ENCODE measurements around the gene ORC5. TPM values are rescaled to one million over a fixed set of nuclear protein-coding genes. Genes with fewer than 3 reads are reported as not detected.
"Not testable (repeated sequence)": the region's sequence is repeated elsewhere in the genome, so short reads cannot be mapped to it uniquely, and the experiment has no call there.

The ORC5 gene
- total RNA-seq, 1 donor: 25.5 TPM

DNA sequence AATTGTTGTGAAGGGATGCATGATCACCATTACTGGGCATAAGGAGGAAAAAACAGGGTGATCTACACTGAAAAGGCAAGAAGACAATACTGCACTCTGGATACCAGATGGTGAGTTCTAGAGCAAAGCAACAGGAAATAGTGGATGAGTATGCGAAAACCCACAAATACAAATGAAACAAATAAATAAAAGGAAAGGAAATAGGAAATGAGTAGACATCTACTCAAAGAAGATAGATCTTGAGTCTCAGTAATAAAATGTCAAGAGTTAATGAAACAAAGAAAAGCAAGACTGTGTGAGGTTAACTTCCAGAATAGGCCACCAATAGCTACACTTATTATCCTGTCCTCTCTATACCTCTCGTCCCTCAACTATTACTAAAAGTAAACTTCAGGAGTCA lies 11.7 kb downstream of the ORC5 start:
- no peak for DNase-seq (ENCODE audit: low read depth)
- no peak overlapping the region for H3K4me3 ChIP-seq (ENCODE audit: low read depth, low read length)
- TF ChIP-seq, protein P1, sequence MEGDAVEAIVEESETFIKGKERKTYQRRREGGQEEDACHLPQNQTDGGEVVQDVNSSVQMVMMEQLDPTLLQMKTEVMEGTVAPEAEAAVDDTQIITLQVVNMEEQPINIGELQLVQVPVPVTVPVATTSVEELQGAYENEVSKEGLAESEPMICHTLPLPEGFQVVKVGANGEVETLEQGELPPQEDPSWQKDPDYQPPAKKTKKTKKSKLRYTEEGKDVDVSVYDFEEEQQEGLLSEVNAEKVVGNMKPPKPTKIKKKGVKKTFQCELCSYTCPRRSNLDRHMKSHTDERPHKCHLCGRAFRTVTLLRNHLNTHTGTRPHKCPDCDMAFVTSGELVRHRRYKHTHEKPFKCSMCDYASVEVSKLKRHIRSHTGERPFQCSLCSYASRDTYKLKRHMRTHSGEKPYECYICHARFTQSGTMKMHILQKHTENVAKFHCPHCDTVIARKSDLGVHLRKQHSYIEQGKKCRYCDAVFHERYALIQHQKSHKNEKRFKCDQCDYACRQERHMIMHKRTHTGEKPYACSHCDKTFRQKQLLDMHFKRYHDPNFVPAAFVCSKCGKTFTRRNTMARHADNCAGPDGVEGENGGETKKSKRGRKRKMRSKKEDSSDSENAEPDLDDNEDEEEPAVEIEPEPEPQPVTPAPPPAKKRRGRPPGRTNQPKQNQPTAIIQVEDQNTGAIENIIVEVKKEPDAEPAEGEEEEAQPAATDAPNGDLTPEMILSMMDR (IDR thresholded peaks at IDR 0.05; ENCODE audit: insufficient read depth, low read depth, low read length): no peak

GRCh38 chr7:104192434-104192833 lies 15.4 kb downstream of the ORC5 start:
- TF ChIP-seq, protein P1 (IDR thresholded peaks at IDR 0.05; ENCODE audit: insufficient read depth, low read depth, low read length): no peak
- no peak for DNase-seq (ENCODE audit: low read depth)
- no peak overlapping the region for H3K4me3 ChIP-seq (ENCODE audit: low read depth, low read length)

DNA sequence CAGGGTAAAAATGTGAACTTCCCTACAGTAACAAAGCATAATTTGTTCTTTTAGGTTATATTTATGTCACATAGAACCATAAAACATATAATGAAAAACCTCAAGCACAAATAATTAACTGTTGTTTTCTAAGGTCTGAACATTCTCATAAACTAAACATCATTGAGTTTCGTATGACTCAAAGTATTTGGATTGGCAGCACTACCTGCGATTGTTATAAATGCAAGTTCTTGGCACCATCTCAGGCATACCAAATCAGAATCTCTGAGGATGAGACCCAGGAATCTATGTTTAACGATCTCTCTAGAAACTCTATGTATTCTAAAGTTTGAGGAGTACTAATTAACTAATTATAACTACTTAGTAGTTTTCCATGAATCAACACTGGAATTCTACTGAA lies 22.5 kb downstream of the ORC5 start:
- no peak overlapping the region for H3K4me3 ChIP-seq (ENCODE audit: low read depth, low read length)
- no peak for DNase-seq (ENCODE audit: low read depth)

DNA sequence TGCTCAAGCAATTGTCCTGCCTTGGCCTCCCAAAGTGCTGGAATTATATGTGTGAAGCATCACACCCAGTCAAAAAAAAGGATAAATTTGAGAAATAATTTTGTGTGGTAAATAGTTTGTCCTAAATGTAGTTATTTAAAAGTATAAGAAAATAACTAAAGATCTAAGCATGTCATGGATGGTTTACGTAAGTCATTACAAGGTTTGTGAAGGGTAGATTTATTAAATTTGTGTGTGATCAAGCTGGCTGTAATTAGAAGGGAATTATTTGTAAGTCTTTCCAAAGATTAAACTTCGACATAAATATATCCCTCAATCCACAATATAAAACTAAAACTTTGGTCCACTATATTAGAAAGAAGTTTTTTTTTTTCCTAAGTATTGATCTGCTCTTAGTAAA lies 28.6 kb downstream of the ORC5 start:
- DNase-seq (ENCODE audit: low read depth): no peak
- TF ChIP-seq, protein P1 (IDR thresholded peaks at IDR 0.05; ENCODE audit: insufficient read depth, low read depth, low read length): no peak
- no peak overlapping the region for H3K4me3 ChIP-seq (ENCODE audit: low read depth, low read length)

More for the DNA sequence above, 22.5 kb downstream of the ORC5 start:
- TF ChIP-seq, protein P1 (IDR thresholded peaks at IDR 0.05; ENCODE audit: insufficient read depth, low read depth, low read length): no peak

- not testable (repeated sequence) for H3K4me3 ChIP-seq (ENCODE audit: low read depth, low read length); DNase-seq (ENCODE audit: low read depth)
Measured at GRCh38 chr7:104177565-104178083, 30.2 kb downstream of the ORC5 start.

GRCh38 chr7:104176332-104176731 lies 31.5 kb downstream of the ORC5 start:
- H3K4me3 ChIP-seq (ENCODE audit: low read depth, low read length): no peak overlapping the region
- TF ChIP-seq, protein P1 (IDR thresholded peaks at IDR 0.05; ENCODE audit: insufficient read depth, low read depth, low read length): no peak
- no peak for DNase-seq (ENCODE audit: low read depth)

GRCh38 chr7:104175361-104175984 lies 32.3 kb downstream of the ORC5 start:
- H3K4me3 ChIP-seq (ENCODE audit: low read depth, low read length): no peak overlapping the region
- DNase-seq (ENCODE audit: low read depth): no peak
- TF ChIP-seq, protein P1 (IDR thresholded peaks at IDR 0.05; ENCODE audit: insufficient read depth, low read depth, low read length): no peak
